VCaP (cell line): ENCODE data around the gene LRIG1.

ENCODE experiments used
- H3K27ac ChIP-seq: fragments of 450-650 bp; 2 replicates; pipeline ENCODE4 v1.5.1; 2017
- TF ChIP-seq, protein P1 (sequence below): fragments of 450-650 bp; conservative IDR thresholded peaks from 2 replicates; pipeline ENCODE4 v1.5.1; 2017; ENCODE audit warnings: mild to moderate bottlenecking, moderate library complexity

The LRIG1 gene

DNA sequence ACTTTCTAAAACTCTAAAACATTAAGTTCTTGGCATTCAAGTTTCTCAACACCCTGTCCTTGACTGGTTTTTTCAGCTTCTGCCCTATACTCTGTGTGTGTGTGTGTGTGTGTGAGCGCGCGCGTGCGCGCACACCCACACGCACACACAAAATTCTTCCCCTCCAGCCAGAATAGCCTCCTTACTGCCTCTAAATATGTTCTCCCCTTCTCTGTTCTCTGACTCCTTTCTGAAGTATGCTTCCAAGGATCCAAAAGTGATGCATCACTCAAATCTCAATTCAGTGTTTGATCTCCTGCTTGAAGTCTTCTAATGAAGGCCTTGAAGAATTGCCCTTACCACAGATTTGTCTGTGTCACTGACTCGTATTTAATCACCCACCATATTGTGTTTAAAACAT lies 150.2 kb downstream of the LRIG1 start:
- no peak overlapping the region for H3K27ac ChIP-seq
- TF ChIP-seq, protein P1, sequence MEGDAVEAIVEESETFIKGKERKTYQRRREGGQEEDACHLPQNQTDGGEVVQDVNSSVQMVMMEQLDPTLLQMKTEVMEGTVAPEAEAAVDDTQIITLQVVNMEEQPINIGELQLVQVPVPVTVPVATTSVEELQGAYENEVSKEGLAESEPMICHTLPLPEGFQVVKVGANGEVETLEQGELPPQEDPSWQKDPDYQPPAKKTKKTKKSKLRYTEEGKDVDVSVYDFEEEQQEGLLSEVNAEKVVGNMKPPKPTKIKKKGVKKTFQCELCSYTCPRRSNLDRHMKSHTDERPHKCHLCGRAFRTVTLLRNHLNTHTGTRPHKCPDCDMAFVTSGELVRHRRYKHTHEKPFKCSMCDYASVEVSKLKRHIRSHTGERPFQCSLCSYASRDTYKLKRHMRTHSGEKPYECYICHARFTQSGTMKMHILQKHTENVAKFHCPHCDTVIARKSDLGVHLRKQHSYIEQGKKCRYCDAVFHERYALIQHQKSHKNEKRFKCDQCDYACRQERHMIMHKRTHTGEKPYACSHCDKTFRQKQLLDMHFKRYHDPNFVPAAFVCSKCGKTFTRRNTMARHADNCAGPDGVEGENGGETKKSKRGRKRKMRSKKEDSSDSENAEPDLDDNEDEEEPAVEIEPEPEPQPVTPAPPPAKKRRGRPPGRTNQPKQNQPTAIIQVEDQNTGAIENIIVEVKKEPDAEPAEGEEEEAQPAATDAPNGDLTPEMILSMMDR, result no peak

DNA sequence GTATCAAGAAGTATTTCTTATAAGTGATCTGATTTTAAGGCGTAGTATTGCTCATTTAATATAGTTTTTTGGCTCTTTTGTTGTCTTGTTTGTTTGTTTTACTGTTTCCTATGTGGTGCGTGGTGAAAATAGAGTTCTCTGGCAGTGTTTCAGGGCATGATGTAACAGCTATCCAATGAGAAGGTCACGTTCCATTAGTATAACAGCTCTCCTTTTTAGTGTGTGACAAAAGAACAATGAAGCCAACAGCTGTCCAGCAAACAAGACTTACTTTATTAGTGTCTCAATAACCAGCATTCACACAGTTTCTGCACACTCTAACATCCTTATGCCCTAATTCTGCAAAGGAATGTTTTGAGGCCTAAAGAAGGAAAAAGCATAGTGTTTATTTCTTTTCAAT lies 152.1 kb downstream of the LRIG1 start:
- no peak overlapping the region for H3K27ac ChIP-seq
- TF ChIP-seq, protein P1, result no peak

DNA sequence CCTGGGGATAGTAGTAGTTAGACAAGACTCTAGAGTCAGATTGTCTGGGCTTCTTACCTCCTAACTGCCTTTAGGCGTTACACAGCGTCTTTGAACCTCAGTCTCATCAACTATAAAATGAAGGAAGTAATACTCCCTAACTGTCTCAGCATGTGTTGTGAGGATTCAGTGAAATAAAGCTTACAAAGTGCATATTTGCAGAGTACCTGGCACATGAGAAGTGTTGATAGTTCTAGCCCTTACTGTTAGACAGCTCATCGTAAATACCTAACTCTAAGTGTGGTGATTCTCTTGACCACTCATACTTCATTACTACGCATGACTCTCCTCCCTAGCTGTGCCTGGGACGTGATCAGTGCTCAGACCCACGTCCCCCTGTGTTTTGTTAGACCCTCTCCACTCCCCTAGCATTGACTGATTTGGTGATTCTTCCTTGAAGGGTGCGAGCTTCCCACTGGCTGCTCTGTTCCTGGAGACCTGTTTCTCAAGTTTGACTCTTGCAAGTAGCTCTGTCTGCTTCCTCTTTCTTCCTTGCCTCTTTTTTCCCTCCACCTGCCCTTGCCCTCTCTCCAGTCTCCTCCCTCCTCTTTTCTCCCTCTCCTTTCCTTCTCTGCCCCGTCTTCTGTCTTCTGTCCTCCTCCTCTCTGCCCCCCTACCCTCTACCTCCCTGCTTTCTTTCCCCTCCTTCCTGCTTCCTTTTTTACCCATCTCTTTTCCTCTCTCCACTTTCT lies 155.8 kb downstream of the LRIG1 start:
- TF ChIP-seq, protein P1, result no peak
- no peak overlapping the region for H3K27ac ChIP-seq

DNA sequence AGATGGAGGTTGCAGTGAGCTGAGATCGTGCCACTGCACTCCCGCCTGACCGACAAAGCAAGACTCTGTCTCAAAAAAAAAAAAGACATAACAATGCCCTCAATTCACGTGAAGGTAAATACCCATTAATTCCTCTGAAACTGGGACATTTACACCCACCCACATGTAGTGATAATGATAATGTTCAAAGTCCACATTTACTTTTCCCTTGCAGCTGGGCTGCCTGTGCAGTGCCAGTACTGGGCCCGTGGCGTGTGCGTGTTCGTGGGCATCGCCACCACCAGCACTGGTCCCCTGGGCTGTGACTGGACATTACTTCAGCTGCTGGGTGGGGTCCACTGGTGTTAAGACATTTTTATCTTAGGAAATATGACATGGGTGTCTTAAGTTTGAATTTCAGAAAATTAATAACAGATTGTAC lies 156.4 kb downstream of the LRIG1 start:
- TF ChIP-seq, protein P1, result no peak

DNA sequence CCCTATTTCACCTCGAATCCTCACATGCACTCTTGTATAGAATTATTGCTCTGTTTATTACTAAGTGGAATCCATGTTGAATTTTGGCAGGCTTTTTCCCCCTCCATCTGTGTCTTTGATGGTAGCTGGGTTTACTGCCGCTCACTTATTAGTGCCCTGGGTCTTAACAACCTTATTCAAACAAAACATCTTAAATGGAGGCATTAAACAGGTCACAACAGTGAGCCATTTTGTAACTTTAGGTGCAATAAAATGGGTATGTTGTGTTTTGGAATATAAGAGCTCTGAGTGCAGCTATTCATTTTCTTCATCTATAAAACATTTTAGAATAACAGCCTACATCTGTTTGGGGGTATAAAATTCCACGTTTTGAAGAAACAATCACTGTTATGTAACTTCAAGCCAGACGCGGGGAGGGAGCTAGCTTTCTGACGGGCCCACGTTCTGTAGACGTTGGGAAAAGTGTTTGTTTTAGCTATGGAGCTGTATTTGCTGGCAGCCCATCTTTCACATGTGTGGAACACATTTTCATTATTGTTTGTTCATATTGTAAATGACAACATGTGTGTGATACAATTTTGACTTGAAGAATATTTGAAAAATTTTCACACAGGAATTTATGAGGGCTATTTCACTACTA lies 158.0 kb downstream of the LRIG1 start:
- H3K27ac ChIP-seq, result no peak overlapping the region
- TF ChIP-seq, protein P1, result no peak

More for the DNA sequence above, 156.4 kb downstream of the LRIG1 start:
- no peak overlapping the region for H3K27ac ChIP-seq

DNA sequence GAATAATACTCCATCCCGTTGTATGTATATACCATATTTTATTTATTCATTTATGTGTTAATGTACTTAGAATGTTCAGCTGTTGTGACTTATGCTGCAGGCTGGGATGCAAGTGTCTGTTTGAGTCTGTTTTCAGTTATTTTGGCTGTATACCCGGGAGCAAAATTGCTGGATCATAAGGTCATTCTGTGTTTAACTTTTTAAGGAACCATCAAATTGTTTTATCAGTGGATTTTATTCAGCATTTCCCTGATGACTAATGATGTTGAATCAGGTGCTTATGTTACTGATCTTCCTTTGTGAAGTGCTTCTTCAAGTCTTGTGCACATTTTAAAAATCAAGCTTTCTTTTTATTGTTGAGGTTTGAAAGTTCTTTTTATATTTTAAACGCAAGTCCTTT lies 161.9 kb downstream of the LRIG1 start:
- no peak overlapping the region for H3K27ac ChIP-seq
- TF ChIP-seq, protein P1, result no peak

DNA sequence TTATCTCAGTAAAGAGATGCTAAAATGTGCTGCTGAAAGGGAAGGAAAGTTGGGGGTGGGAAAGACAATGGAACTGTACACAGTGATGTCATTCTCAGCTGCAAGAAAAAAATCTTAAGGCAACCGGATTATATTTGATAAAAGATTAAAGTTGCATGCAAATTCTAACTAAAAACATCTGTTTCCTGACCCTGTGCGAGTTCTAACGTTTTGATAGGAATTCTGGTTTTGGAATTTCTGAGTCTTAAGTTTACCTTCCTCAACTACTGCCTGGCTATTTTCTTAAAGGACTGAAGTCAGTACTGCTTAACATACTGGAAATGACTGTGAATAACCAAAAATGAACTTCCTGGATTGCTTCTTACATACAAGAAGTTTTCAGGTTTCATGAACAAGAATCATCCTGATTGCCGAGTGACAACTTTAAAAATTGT lies 164.5 kb downstream of the LRIG1 start:
- TF ChIP-seq, protein P1, result no peak
- no peak overlapping the region for H3K27ac ChIP-seq
